ENCODE results near the gene IFNA14.
"Not testable (repeated sequence)": the region's sequence is repeated elsewhere in the genome, so short reads cannot be mapped to it uniquely, and the experiment has no call there.

The IFNA14 gene

GRCh38 chr9:21244836-21245235, 5.0 kb upstream of the IFNA14 start:
- CTCF ChIA-PET, result interaction anchor here (0.5 to 1.0 kb wide), 4 partner anchors 9 to 200 kb away, joined by 3 to 4 read pairs (median 3); no protein-coding TSS in a partner anchor
- H3K4me3 ChIP-seq (ENCODE audit: low read depth, low read length), result no peak overlapping the region
- no peaks in the 10 kb centered on the region for H3K36me3 ChIP-seq (ENCODE audit: control insufficient read depth in 2 of 2, insufficient read depth in 1 of 2, low read length in 2 of 2)
- no peak overlapping the region for H3K27ac ChIP-seq (ENCODE audit: extremely low read depth, low read depth, low read length)
- no peaks in the 10 kb centered on the region for H3K9me3 ChIP-seq (ENCODE audit: control insufficient read depth, insufficient read depth, low read depth, low read length)
- POLR2A ChIA-PET, result no interaction called here
- TF ChIP-seq, protein P1, sequence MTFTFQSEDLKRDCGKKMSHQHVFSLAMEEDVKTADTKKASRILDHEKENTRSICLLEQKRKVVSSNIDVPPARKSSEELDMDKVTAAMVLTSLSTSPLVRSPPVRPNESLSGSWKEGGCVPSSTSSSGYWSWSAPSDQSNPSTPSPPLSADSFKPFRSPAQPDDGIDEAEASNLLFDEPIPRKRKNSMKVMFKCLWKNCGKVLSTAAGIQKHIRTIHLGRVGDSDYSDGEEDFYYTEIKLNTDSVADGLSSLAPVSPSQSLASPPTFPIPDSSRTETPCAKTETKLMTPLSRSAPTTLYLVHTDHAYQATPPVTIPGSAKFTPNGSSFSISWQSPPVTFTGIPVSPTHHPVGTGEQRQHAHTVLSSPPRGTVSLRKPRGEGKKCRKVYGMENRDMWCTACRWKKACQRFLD (tag by site-specific recombination; IDR thresholded peaks at IDR 0.05), result no peak
- TF ChIP-seq PRDM6 (tag by site-specific recombination; IDR thresholded peaks at IDR 0.05), result no peak
- TF ChIP-seq YY2 (tag by site-specific recombination; IDR thresholded peaks at IDR 0.05), result no peak
- TF ChIP-seq ZNF501 (tag by site-specific recombination; IDR thresholded peaks at IDR 0.05), result no peak
- no peak for TF ChIP-seq ZNF549 (tag by site-specific recombination; IDR thresholded peaks at IDR 0.05)
- no peak for TF ChIP-seq SALL2 (tag by site-specific recombination; IDR thresholded peaks at IDR 0.05; ENCODE audit: borderline replicate concordance)
- no peak for TF ChIP-seq ZNF423 (tag by site-specific recombination; IDR thresholded peaks at IDR 0.05)
- TF ChIP-seq ZFP69B (tag by site-specific recombination; IDR thresholded peaks at IDR 0.05), result no peak
- TF ChIP-seq ZNF518A (tag by site-specific recombination; conservative IDR thresholded peaks at IDR 0.05; ENCODE audit: low read depth), result no peak
- TF ChIP-seq CTCF (tag by site-specific recombination; IDR thresholded peaks at IDR 0.05), result no peak
- TF ChIP-seq ZNF768 (tag by site-specific recombination; IDR thresholded peaks at IDR 0.05), result no peak
- TF ChIP-seq ZNF140 (tag by site-specific recombination; IDR thresholded peaks at IDR 0.05), result no peak
- TF ChIP-seq, protein P2, sequence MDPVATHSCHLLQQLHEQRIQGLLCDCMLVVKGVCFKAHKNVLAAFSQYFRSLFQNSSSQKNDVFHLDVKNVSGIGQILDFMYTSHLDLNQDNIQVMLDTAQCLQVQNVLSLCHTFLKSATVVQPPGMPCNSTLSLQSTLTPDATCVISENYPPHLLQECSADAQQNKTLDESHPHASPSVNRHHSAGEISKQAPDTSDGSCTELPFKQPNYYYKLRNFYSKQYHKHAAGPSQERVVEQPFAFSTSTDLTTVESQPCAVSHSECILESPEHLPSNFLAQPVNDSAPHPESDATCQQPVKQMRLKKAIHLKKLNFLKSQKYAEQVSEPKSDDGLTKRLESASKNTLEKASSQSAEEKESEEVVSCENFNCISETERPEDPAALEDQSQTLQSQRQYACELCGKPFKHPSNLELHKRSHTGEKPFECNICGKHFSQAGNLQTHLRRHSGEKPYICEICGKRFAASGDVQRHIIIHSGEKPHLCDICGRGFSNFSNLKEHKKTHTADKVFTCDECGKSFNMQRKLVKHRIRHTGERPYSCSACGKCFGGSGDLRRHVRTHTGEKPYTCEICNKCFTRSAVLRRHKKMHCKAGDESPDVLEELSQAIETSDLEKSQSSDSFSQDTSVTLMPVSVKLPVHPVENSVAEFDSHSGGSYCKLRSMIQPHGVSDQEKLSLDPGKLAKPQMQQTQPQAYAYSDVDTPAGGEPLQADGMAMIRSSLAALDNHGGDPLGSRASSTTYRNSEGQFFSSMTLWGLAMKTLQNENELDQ (tag by site-specific recombination; IDR thresholded peaks at IDR 0.05; ENCODE audit: low read depth), result no peak
- TF ChIP-seq ZNF791 (tag by site-specific recombination; IDR thresholded peaks at IDR 0.05), result no peak
- no peak for TF ChIP-seq PRDM1 (tag by site-specific recombination; IDR thresholded peaks at IDR 0.05)
- no peak for TF ChIP-seq ZNF112 (tag by site-specific recombination; IDR thresholded peaks at IDR 0.05)
- TF ChIP-seq ZNF155 (tag by site-specific recombination; IDR thresholded peaks at IDR 0.05), result no peak
- TF ChIP-seq, protein P3, sequence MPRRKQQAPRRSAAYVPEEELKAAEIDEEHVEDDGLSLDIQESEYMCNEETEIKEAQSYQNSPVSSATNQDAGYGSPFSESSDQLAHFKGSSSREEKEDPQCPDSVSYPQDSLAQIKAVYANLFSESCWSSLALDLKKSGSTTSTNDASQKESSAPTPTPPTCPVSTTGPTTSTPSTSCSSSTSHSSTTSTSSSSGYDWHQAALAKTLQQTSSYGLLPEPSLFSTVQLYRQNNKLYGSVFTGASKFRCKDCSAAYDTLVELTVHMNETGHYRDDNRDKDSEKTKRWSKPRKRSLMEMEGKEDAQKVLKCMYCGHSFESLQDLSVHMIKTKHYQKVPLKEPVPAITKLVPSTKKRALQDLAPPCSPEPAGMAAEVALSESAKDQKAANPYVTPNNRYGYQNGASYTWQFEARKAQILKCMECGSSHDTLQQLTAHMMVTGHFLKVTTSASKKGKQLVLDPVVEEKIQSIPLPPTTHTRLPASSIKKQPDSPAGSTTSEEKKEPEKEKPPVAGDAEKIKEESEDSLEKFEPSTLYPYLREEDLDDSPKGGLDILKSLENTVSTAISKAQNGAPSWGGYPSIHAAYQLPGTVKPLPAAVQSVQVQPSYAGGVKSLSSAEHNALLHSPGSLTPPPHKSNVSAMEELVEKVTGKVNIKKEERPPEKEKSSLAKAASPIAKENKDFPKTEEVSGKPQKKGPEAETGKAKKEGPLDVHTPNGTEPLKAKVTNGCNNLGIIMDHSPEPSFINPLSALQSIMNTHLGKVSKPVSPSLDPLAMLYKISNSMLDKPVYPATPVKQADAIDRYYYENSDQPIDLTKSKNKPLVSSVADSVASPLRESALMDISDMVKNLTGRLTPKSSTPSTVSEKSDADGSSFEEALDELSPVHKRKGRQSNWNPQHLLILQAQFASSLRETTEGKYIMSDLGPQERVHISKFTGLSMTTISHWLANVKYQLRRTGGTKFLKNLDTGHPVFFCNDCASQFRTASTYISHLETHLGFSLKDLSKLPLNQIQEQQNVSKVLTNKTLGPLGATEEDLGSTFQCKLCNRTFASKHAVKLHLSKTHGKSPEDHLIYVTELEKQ (tag by site-specific recombination; IDR thresholded peaks at IDR 0.05; ENCODE audit: borderline replicate concordance), result no peak
- no peaks in the 10 kb centered on the region for H3K4me1 ChIP-seq (ENCODE audit: control insufficient read depth, insufficient read depth, low read length)

- H3K4me1 ChIP-seq (ENCODE audit: control insufficient read depth, insufficient read depth, low read length); POLR2A ChIA-PET; H3K27ac ChIP-seq (ENCODE audit: extremely low read depth, low read depth, low read length); H3K36me3 ChIP-seq (ENCODE audit: control insufficient read depth in 2 of 2, insufficient read depth in 1 of 2, low read length in 2 of 2); H3K4me3 ChIP-seq (ENCODE audit: low read depth, low read length); H3K9me3 ChIP-seq (ENCODE audit: control insufficient read depth, insufficient read depth, low read depth, low read length): not testable (repeated sequence)
- CTCF ChIA-PET, result interaction anchor here (0.6 to 2.7 kb wide), 50 partner anchors 8 to 1239 kb away, joined by 3 to 24 read pairs (median 4); no protein-coding TSS in a partner anchor
Observed at GRCh38 chr9:21236360-21236714, 3.5 kb downstream of the IFNA14 start.

All from HEK293 (cell line).